ENCODE results near the gene IL22.

The IL22 gene, protein sequence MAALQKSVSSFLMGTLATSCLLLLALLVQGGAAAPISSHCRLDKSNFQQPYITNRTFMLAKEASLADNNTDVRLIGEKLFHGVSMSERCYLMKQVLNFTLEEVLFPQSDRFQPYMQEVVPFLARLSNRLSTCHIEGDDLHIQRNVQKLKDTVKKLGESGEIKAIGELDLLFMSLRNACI

DNA sequence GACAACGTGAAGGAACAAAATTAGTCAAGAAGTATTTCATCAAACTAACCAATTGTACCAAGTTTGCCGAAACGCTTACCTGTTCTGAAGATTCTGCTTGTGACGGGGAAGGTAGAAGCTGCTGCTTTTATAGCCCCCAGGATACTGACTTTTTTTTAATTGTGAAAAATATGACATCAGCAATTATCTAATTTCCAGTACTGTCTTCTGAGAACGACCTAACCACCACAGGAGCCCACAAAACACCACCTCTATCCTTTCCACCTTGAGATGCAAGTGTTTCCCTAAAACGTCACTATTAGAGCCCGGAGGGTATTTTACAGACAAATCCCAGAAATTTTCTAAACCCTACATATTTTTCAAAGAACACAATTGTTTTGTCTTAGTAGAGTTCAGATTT lies at the start of gene IL22:
Gene IL22, minus strand, starts transcription at position 101 of the 400 bp plus-strand sequence. CDS start 156 bp downstream, outside the sequence.
- no peak for DNase-seq

DNA sequence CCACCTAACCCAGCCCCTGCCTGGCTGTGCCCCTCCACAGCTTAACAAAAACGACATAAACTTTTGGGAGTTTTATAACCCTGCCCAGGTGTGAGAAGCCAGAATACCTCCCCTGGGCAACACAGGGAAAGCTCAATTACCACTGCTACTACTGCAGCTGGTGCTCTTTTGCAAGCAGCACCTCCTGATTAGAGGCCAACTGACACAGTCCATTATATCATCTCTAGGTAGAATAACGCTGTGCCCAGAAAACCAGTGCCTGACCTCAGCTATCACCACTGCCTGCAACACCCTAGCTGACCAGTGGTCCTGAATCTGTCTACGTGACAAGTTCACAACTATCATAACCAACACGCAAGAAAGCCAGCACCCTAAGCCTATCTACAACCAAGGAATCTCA lies 44.5 kb upstream of the IL22 start:
- no peak for DNase-seq

DNA sequence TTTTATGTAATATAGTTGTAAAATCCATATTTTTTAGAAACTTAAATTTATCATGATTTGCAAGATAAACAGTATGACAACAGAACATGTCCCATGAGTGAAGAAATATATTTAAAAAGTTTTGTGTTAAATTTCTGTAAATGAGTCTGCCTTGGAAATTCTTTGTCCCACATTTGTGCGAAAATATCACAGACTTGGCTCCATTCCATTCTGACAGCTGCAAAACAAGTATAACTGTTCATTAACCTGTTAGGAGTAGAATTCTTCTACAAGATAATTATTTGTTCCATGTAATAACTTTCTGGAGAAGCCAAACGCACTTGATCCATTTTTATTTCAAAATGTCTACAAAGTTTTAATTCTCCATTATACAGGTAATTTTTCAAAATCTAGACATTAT lies 40.8 kb upstream of the IL22 start:
- no peak for DNase-seq

DNA sequence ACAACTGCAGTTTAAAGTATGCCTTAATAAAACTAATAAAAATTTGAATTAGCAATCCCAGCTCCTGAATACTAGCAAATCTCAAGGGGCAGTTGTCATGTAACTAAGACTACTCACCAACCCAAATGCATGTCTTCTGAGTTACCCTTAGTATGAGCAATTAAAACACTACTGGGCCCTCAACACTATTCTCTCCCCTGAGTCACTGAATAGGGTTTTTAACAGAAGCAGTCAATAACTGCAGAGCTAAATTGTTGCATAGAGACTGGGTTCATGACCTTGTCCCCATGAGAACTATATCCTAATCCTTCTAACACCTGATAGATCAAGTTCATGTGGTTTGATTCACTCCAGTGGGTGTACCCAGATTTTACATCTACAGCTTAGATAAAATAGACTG lies 39.9 kb upstream of the IL22 start:
- no peak for DNase-seq

DNA sequence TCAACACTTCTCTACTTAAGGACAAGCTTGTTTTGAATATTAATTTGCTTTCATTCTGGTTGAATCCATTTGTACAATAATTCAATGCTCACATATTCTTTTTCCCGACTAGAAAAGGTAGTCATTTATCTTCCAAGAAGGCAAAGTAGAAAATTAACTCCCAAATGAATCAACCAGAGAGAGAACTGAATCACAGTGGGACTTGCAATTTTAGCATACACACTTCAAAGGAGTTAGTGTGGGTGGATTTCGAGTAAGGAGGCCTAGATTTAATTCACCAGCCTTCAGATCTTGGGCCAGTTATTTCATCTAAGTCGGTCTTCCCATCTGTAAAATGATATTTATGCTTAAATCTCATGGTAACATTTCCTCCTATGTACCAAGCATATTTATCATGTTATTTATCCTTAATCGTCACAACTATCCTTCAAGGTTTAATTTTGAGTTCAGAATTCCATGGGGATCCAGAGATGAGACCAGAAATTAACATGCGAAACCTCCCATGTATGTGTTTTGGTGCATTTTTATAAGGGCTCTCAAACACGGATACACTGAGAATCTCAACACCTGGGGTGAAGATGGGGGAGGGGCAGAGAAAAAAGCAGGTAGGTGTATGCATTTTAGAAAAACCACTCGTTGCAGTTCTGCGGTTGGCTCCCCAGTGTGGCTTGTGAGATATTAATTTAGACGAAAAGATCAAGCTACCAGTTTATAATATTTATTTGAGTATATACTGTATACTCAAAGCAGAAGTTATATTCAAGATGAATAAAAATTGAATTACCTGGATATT lies 38.9 kb upstream of the IL22 start:
- no peak for DNase-seq

DNA sequence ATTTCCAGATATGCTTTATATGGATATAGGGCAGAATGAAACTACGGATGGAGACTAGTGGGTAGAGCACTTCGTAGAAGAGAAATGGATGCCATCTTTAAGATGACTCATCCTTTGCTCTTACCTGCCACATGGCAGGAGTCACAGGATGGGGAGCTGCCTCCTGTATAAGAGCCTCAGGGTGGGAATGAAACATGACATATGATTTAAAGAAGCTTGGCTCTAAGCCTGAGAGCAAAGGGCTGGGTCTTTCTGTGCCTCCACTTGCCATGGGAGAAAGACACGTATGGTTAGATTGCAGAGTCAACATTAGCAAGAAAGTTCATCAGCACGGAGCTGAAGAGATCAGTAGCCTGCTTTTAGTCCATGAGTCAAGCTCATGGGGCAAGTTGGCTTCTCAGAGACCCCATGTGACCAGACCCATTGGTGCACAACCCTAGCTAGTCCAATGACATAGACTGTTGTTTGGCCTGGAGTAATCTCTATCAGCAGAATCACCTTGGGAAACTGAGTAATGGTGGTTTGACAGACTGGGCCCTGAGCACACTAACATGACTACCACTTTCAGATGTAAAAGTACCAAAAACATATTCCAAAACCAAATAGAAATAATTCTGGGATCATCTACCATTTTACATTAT lies 38.1 kb upstream of the IL22 start:
- no peak for DNase-seq

DNA sequence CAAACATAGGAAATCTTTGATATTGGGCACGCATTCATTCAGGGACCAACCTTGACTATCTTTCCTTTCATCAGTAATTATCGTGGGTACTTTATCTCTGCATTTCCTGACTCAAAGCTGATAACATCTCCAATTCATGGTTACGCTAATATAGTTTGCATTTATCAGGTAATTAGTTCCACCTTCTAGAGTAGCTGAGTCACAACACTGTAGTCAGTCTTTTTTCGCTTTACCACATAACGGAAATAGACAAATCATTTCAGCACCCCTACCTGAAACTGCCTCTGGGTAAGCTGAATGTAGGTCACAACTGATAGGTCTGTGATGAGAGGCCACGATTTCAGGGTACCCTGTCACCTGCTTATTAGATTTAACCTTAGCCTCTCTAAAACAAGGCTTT lies 36.7 kb upstream of the IL22 start:
- peak; percentile 37 for DNase-seq

DNA sequence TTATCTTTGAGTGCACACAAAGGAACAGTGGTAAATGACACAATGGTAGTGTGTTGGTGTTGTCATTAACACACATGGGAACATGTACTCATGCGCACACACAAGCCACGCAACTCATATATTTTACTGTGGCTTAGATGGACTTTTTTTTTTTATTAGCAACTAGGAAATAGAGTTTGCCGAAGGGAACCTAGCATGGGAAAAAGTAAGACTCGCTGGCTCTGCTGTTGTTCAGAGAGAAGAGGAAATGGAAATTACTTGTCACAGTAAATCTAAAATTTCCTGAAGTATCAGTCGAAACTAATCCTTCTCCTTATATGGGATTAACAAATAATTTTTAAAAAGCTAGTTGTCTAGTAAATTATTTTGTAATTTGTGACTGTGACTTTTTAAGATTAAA lies 33.7 kb upstream of the IL22 start:
- DNase-seq: no peak

DNA sequence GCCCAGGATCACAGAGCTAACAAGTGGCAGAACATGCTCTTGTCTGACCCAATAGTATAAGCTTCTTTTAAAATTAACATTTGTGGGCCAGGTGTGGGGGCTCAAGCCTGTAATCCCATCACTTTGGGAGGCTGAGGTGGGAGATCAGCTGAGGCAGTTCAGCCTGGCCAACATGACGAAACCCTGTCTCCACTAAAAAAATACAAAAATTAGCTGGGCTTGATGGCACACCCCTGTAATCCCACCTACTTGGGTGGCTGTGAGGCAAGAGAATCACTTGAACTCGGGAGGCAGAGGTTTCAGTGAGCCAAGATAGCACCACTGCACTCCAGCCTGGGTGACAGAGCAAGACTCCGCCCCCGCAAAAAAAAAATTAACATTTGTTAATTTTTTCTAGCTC lies 33.0 kb upstream of the IL22 start:
- DNase-seq: no peak

DNA sequence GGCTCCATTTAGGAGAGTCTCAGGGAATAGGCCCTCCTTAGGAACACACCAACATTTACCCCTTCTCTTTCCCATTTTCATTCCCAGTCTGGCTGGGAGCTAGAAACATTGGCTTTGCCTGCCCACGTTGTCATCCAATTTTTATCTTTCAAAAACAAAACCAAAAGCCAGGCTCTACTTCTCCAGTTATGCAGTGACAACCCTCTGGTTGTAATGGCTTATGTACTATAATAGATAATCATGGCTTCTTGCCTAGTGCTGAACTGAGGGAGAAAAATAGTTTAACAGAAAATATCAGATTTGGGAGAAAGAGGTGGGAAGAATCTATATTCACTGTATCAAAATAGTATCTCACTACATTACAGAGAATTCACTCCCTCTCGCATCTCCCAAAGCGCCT lies 32.1 kb upstream of the IL22 start:
- no peak for DNase-seq

DNA sequence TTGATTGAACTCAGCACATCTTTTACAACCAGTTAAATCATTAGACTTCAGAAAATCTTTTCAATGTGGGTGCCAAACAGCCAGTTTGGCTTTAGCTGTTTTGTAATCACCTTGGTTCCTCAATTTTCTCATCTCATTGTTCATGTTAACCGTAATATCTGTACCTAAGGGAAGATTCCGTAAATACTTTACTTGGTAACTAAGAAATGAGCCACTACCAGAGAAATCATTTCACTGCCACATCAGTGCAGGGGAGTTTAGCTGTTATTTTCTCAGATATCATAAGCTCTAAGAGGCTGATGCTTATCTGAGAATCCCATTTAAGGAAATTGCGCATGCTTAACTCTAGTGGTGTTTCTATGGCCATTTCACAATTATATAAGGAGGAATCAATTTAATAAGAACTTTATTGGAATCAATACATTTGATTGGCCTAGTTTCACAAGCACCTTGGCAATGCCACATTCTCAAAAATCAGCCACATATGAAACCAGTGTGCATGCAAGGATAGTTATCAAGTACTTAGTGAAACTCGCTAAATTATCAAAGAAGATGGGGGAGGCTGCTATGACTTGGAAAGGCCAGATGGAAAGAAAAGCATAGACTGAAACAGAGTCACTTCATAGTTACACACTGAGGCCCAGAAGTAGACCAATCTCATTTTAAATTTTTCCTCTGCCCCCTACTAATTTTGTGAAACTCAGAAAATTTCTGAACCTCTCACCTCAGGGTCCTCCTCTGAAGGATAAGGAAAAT lies 28.1 kb upstream of the IL22 start:
- DNase-seq: no peak

DNA sequence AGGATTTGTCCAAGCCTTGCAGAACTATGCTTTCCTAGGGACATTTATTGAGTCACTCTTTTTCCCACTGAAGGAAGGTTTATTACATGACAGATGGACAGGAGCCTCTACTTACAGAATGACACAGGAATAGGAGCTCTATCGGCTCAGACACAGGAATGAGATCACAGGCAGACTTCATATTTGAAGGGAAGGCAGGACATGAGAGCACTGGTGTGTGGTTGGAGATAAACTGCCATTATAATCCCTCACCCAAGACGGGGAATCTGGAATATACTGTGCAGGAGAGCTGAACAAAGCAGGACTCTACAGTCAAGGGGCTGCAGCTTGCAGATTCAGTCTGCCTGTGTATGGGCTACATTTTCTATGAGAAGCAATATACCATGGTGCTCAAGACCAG lies 26.8 kb upstream of the IL22 start:
- no peak for DNase-seq

DNA sequence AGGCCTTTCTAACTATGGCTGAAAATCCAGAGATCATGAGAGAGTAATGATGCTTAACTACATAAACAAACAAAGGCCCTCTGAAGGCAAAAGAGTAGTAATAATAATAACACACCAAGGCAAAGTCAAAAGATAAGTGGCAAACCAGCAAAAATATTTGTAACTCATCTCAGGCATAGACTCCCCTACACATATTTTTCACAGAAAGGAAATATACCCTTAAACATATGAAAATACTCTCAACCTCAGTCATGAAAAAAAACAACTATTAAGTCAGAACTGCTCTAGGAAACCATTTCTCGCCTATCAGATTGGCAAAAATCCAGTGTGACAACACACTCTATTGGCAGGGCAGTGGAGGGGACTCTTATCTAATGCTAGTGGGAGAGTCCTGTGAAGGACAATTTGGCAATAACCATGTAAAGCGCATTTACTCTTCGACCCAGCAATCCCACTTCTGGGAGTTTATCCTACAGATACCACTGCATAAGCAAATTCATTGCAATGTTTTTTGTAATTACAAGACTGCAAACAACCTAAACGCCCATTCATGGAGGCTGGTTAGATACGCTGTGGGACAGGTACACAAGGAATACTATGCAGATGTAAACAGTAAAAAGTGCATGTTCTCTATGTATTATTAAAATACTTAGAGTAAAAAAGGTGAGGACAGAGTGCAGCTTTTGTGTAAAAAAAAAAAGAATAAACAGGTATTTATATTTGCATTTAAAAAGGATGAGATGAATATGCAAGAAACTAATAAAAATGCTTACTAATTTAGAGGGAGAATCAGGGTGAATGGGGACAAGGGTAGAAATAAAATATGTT lies 26.0 kb upstream of the IL22 start:
- no peak for DNase-seq

DNA sequence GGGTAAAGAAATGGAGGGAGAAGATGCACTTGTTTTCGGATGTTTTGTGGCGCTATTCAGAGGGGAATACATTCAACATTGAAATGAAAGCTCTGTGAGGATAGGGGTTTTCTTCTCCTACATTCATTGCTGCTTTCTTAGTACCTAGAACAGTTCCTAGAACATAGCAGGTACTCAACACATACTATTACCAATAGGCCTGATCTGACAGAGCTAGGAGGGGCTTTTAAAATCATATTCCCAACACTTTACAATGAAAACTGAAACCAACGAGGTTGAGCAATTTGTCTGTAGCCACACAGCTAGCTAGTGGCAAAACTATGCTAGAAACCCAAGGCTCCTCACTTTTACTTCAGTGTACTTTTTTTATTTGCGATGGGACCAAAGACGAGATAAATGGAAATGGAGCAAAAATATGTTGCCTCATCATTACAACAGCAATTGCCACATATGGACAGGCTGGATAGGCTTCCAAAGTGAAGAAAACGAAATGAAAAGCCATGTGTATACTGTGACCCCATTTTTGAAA lies 23.1 kb upstream of the IL22 start:
- no peak for DNase-seq

DNA sequence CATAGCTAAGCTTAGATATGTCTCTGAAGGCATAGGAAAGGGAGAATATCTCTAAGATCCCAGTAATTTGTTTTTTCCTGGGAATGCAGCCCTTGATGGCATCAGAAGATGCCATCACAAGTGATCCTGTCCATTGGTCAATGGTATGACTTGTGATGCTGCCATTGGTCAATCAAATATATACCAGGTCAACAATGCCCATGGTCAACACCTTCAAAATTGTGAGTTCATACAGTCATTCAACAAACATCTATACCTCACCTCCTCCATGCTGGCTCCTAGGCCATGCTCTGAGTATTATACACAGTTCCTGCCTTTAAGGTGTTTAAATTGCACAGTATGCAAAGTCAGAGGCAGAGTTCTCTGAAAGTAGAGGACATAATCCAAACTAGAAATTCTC lies 19.3 kb upstream of the IL22 start:
- DNase-seq: no peak

DNA sequence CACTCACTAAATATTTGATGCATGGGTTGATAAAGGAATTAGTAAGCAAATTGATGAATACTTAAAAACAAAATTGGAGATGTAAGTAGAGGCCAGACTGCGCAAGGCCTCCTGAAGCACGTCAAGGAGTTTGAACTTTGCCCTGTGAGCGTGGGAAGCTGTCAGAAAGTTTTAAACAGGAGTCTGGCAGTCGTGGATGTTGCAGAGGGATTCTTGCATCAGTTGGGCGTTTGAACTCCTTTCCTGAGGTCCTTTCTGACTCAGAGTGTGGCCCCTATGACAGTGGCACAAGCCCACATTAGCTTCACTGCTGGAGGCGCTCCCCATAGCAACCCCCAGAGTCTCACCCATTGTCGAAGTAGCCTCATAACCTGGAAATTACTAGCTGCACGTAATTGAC lies 17.9 kb upstream of the IL22 start:
- DNase-seq: no peak

DNA sequence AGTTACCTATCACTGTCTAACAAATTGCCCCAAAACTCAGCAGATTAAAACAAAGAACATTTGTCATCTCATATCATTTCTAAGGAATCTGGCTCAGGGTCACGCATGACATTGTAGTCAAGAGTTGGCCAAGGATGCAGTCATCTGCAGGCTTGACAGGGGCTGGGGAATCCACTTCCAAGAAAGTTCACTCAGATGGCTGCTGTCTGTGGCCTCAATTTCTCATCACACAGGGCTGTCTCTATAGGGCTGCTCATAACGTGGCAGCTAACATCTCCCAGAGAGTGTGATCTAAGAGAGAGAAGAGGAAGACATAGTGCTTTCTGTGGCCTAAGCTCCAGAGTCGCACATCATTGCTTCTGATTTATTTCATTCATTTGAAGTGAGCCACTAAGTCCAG lies 17.0 kb upstream of the IL22 start:
- no peak for DNase-seq

DNA sequence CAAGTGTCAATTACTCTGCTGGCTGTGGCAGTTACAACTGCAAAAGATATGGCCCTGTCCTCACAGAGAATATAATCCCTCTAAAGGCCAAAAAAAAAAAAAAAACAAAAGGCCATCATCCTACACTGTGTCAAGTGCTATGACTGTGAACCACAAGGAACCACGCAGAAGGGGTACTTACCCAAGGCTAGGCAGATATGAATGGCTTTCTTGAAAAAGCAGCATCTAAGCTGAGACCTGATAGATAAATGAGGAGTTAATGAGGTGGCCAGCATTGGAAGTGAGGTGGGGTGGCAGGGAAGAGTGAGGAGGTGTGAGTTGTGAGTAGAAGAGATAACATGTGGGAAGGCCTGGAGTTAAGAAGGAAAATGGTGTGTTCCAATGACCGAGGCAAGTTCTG lies 16.4 kb upstream of the IL22 start:
- DNase-seq: no peak

DNA sequence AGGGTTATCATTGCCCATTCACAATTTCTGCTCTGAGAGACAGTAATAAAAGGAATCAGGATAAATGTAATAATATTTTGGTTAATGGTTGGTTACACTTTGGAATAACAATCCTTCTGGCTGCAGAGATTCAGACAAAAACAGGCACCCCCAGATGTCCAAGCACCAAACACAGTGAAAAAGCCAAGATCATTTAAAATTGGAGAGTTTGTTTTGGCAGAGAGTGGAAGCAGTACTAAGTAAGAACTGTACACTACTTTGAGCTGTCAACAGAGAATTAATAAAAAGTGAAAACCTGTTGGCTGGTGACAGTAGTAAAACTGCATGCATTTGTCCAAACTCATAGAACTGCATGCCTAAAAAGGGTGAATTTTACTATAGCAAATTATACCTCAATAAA lies 15.6 kb upstream of the IL22 start:
- DNase-seq: no peak

DNA sequence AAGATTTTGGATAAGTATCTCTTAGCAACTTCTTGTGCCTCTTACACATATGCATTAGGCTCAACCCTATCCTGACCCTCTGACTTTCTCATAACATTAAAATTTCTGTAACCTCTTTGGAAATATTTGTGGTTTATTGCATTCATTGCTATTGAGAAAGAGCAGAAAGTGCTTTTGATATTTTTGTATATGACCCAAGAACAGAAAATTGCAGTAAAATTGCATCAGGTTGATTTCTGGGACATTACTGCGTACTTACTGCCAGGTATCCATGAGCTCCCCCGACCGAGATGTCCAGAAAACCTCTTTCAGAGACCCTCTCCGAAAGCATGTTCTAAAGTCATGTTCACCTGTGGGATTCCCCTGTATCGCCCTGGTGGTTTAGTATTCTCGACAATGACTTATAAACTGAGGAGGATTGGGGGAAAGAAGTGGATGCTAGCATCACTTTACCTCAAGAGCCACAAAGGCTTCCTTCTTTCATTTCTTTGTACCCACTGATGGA lies 14.5 kb upstream of the IL22 start:
- no peak for DNase-seq

DNA sequence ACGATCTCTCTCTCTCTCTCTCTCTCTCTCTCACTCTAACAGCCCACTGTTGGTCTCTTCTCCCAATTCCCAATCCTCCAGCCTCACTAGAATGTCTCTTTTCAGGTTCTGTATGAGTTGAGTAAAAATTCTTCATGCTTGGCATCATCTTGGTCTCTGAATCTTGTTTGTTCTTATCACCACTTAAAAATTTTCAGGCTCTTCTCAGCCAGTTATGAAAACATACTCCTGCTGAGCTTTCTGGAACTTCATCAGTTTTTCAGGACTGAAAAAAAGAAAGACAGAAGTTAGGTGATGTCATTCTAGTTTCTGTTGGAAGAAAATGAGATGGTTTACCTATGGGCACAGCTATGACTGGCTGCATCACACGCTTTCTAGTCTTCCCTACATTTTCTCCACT lies 11.5 kb upstream of the IL22 start:
- DNase-seq: no peak

DNA sequence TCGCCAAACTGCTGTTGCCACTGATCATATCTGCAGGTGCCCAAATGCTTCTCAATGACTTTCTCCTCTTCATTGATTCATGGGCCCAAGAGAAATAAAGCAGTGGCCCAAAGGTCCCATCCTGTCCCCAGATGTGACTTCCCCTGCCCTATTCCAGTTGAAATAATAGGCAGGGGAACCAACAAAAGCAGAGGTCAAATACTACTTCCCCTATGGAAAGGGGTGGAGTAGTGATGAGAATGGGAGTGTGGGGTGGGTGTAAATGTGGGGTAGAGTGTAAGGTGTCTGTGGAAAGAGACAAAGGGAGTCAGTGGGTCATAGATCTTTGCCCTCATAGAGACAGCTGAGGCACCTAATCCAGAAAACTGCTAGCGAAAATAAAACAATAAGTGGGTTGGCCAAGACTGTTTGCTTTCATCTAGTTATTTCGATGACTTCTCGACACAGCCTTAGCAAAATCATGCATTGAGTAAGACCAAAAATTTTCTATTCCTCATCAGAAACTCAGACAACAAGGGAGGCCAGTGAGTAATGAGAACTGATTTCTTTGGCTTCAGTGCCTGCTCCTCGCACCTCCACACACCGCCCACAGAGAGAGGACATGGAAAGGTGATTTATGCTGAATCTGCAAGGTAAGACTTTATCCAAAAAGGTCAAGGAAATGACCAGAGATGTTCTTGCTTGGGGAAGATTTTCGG lies 10.9 kb upstream of the IL22 start:
- DNase-seq: no peak

All from stimulated activated naive CD4-positive, alpha-beta T cell treated with Interleukin-2 at 50 U/mL for 16 hours (primary cell).